Transverse colon (tissue), 4 donors: ENCODE measurements around the gene EXTL1. TPM values are rescaled to one million over a fixed set of nuclear protein-coding genes. Genes with fewer than 3 reads are reported as not detected.

Source experiments
- DNase-seq: peaks from one replicate; pipeline ENCODE4 v3.0.0-alpha.2; 2019
- H3K27ac ChIP-seq, 4 donors: fragments of 200-600 bp; sonication (generic); 2 replicates each; pipeline ENCODE4 v1.5.1; 2016 to 2018; ENCODE audit warnings: inconsistent platforms in 4 of 4
- H3K27me3 ChIP-seq: fragments of 200-600 bp; sonication (generic); 2 replicates; pipeline ENCODE4 v1.5.1; 2017; ENCODE audit warnings: inconsistent platforms
- H3K36me3 ChIP-seq, 4 donors: fragments of 200-600 bp; sonication (generic); 2 replicates each; pipeline ENCODE4 v1.5.1; 2017 to 2019; ENCODE audit warnings: inconsistent platforms in 4 of 4
- H3K4me1 ChIP-seq, 4 donors: fragments of 200-600 bp; sonication (generic); 2 replicates each; pipeline ENCODE4 v1.5.1; 2017 to 2020; ENCODE audit warnings: inconsistent platforms in 4 of 4
- H3K4me3 ChIP-seq, 4 donors: fragments of 200-600 bp; sonication (generic); 1 replicate in 1 of 4; 2 replicates in 3 of 4; pipeline versions ENCODE4 v1.5.1 to v1.6.1; 2017 to 2019; ENCODE audit warnings: inconsistent platforms in 4 of 4
- H3K9me3 ChIP-seq, 2 donors: fragments of 200-600 bp; sonication (generic); 2 replicates each; pipeline ENCODE4 v1.5.1; 2017 to 2019; ENCODE audit warnings: inconsistent platforms in 2 of 2
- EP300 ChIP-seq: sonication (generic); formaldehyde crosslinking; IDR thresholded peaks from one replicate; pipeline ENCODE4 v1.6.1; 2017; ENCODE audit warnings: antibody characterized with exemption, low read depth
- POLR2A ChIP-seq: fragments of 450-650 bp; IDR thresholded peaks from one replicate; pipeline ENCODE4 v1.6.1; 2016; ENCODE audit warnings: antibody characterized with exemption, mild to moderate bottlenecking, moderate library complexity
- POLR2AphosphoS5 ChIP-seq, 3 donors: sonication (generic); formaldehyde crosslinking; IDR thresholded peaks; one replicate each; pipeline ENCODE4 v1.6.1; 2016; ENCODE audit warnings: antibody characterized with exemption in 3 of 3
- WGBS, 2 donors: methylation state at CpG; one replicate each; pipeline ENCODE4 v1.1.5; 2018; ENCODE audit warnings: low coverage in 1 of 2; 5-methylcytosine and 5-hydroxymethylcytosine counted together
- in situ Hi-C, 4 donors: fragments of 200-750 bp; cut with MboI; loops; one replicate each; pipeline versions ENCODE4 v1.15.0 to v1.15.1; 2017; ENCODE audit warnings: low sequenced_read_pairs in 3 of 4, low pct_ligation_motif_present in 1 of 4, low pct_unique_long_range_greater_than_20kb in 1 of 4
- intact Hi-C: fragments of 100-400 bp; cut with DNase I; formaldehyde crosslinking; loops from one replicate; pipeline ENCODE4 v1.15.1; 2023; ENCODE audit warnings: low total_unique reads
- total RNA-seq, 4 donors: library from RNA; depleted of rRNA; stranded (reverse); fragments of >200 nt; gene quantifications; one replicate each; pipeline ENCODE4 v1.1.0, GENCODE V29; 2016
- TF ChIP-seq, protein P1 (sequence below), 5 experiments: fragments of 200-600 bp in 3 of 5; fragments of 450-650 bp in 2 of 5; sonication (generic) in 3 of 5; IDR thresholded peaks; 1 replicate in 2 of 5; 2 replicates in 3 of 5; pipeline ENCODE4 v1.5.1; 2016 to 2017; ENCODE audit warnings: antibody characterized with exemption in 5 of 5, inconsistent platforms in 3 of 5, mild to moderate bottlenecking in 2 of 5, moderate library complexity in 1 of 5

Gene EXTL1
- total RNA-seq, 4 donors from 2014 or later = 0.16 to 0.41 TPM; not detected in 2

DNA sequence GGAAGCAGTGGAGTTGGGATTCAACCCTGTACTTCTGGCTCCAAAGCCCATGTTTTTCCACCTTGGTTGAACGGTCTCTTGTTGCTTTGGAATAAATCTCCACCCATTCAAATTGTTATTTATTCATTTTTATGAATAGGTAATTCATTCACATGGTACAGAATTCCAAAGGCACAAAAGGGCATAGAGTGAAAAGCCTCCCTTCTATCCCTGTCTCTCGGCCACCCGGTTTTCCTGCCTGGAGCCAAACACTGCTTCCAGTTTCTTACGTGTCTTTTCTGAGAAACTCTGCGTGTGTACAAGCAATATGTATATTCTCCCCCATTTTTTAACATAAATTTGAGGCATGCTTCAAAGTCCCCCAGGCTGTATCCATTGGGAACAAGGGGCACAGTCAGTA, 3.9 kb downstream of the EXTL1 start:
- Histone ChIP-seq H3K4me1 (peaks cover 0 to 5% (median 2%) of the 10 kb centered on the region in 4 donors), H3K27ac (no peak overlapping the region), H3K36me3 (no peaks in the 10 kb centered on the region), H3K9me3 (no peaks in the 10 kb centered on the region), H3K4me3 (no peak overlapping the region), H3K27me3 (no peaks in the 10 kb centered on the region)
- TF ChIP-seq EP300 = no peak
- TF ChIP-seq, protein P1, sequence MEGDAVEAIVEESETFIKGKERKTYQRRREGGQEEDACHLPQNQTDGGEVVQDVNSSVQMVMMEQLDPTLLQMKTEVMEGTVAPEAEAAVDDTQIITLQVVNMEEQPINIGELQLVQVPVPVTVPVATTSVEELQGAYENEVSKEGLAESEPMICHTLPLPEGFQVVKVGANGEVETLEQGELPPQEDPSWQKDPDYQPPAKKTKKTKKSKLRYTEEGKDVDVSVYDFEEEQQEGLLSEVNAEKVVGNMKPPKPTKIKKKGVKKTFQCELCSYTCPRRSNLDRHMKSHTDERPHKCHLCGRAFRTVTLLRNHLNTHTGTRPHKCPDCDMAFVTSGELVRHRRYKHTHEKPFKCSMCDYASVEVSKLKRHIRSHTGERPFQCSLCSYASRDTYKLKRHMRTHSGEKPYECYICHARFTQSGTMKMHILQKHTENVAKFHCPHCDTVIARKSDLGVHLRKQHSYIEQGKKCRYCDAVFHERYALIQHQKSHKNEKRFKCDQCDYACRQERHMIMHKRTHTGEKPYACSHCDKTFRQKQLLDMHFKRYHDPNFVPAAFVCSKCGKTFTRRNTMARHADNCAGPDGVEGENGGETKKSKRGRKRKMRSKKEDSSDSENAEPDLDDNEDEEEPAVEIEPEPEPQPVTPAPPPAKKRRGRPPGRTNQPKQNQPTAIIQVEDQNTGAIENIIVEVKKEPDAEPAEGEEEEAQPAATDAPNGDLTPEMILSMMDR (IDR thresholded peaks at IDR 0.05) = no peak
- no peak for TF ChIP-seq POLR2A
- no peak for TF ChIP-seq POLR2AphosphoS5 (IDR thresholded peaks at IDR 0.05)
- WGBS, 2 donors = 67 to 72% methylated on average over 5 of the region's 5 CpGs
- intact Hi-C loops = no loop called here
- in situ Hi-C loops = loop anchor here in 3 of 4 donors (25.0 kb wide), 2 partner anchors 112 to 137 kb away; partner anchors contain the start of genes C1orf232 (in 2 of the 3), FAM110D (in 2 of the 3), ZNF593 (in 2 of the 3) and ZNF593OS (in 2 of the 3)
- DNase-seq = no peak

DNA sequence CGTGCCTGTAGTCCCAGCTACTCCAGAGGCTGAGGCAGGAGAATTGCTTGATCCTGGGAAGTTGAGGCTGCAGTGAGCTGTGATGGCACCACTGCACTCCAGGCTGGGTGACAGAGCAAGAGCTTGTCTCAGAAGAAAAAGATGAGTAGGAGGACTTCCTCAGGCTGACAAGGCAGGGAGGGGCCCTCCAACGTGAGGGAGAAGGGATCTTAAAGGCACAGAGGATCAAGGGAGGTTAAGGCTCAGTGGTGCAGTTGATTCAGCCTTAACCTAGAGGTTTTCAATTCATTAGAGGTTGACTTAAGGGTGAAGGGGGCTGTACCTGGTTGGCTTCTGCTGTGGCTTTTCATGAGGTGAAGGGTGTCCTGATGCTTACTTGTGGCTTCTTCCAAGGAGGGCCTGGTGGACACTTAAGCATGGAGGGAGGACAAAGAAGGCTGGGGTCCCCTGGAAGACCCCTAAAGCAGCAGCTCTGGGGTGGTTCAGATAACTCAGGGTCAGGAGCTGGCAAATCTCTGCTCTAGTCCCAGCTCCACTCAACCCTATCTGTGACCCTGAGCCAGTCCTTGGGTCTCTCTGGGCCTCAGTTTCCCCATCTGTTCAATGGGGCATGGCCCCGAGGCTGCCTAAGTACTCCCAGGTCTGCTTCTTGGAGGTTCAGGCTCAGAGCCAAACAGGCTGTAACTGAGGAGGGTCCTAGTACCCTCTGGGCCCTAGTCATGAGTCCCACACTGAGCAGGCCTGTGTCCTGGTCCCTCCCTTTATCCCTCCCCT, 6.3 kb downstream of the EXTL1 start:
- no peaks in the 10 kb centered on the region for H3K36me3 ChIP-seq
- in situ Hi-C loops (loop anchor here in 3 of 4 donors (25.0 kb wide), 2 partner anchors 109 to 134 kb away; partner anchors contain the start of genes C1orf232 (in 2 of the 3), FAM110D (in 2 of the 3), ZNF593 (in 2 of the 3) and ZNF593OS (in 2 of the 3)), intact Hi-C loops (no loop called here)
- TF ChIP-seq POLR2A = no peak
- TF ChIP-seq, protein P1 (IDR thresholded peaks at IDR 0.05) = no peak
- TF ChIP-seq EP300 = no peak
- no peaks in the 10 kb centered on the region for H3K4me1 ChIP-seq
- WGBS, 2 donors = 29% methylated on average over 3 of the region's 3 CpGs; no CpG with 5 or more reads in 1 of the 2 donors
- H3K9me3 ChIP-seq = no peaks in the 10 kb centered on the region
- H3K27ac ChIP-seq = no peak overlapping the region
- no peaks in the 10 kb centered on the region for H3K27me3 ChIP-seq
- no peak for DNase-seq
- no peak overlapping the region for H3K4me3 ChIP-seq

DNA sequence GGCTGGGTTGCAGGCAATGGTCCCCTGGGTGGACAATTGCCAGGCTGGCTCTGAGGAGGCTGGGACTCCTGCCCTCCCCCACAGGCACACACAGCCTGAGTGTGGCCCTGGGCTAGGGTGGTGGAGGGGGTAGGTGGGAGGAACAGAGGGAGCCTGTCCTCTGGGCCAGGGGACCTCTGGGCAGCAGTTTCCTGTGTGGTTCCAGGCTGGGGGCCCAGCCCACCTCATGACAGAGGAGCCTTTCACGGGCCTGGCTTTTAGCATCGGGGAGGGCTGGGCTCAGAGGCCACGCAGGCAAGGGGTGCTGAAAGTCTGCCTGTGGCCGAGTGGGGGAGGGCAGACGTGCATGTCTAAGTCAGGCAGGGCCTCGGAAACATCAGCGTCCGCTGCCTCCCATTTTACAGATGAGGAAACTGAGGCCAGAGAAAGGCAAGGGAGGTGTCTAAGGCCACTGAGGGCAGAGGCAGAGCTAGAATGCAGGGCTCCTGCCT, 7.0 kb downstream of the EXTL1 start:
- H3K36me3 ChIP-seq = no peaks in the 10 kb centered on the region
- H3K4me1 ChIP-seq = no peaks in the 10 kb centered on the region
- no peak for TF ChIP-seq POLR2AphosphoS5 (IDR thresholded peaks at IDR 0.05)
- TF ChIP-seq, protein P1 (IDR thresholded peaks at IDR 0.05) = no peak
- H3K4me3 ChIP-seq = no peak overlapping the region
- in situ Hi-C loops = loop anchor here in 3 of 4 donors (25.0 kb wide), 2 partner anchors 109 to 134 kb away; partner anchors contain the start of genes C1orf232 (in 2 of the 3), FAM110D (in 2 of the 3), ZNF593 (in 2 of the 3) and ZNF593OS (in 2 of the 3)
- intact Hi-C loops = no loop called here
- no peak overlapping the region for H3K27ac ChIP-seq
- 71 to 95% methylated on average over 4 to 8 of the region's 8 CpGs for WGBS, 2 donors
- H3K27me3 ChIP-seq = no peaks in the 10 kb centered on the region
- no peaks in the 10 kb centered on the region for H3K9me3 ChIP-seq
- DNase-seq = no peak

DNA sequence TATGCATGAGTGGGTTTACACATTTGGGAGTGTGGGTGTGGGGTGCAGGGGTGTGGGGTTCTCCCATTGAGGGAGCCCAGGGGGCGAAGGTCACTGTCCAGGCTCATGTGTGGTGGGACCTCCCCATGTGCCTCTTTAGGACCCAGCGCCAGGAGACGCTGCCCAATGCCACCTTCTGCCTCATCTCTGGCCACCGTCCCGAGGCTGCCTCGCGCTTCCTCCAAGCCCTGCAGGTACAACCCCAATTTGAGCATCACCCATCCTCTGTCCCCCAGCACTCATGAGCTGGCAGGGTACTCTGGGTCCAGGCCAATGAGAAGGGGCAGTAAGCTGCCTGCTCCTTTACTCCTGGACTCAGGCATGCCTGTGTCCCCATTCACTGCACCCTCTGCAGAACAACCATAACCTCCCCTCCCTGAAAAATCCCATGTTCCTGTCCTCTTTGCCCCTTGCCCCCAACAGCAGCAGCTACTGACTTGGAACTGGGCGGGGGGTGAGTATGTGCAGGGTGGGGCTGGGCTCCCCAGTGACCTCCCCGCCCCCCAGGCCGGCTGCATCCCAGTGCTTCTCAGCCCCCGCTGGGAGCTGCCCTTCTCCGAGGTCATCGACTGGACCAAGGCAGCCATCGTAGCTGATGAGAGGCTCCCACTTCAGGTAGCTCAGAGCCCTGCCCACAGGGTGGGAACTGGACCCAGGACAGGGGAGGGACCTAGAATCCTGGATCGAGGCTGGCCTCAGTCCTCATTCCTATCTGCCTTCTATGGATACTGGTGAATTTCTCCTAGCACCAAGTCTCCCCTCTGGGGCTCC, 7.7 kb downstream of the EXTL1 start:
- H3K27ac ChIP-seq = no peak overlapping the region
- TF ChIP-seq, protein P1 (IDR thresholded peaks at IDR 0.05) = no peak
- TF ChIP-seq POLR2AphosphoS5 (IDR thresholded peaks at IDR 0.05) (no peak), POLR2A (no peak), EP300 (no peak)
- H3K4me3 ChIP-seq = no peak overlapping the region
- in situ Hi-C loops (loop anchor here in 3 of 4 donors (25.0 kb wide), 2 partner anchors 108 to 133 kb away; partner anchors contain the start of genes C1orf232 (in 2 of the 3), FAM110D (in 2 of the 3), ZNF593 (in 2 of the 3) and ZNF593OS (in 2 of the 3)), intact Hi-C loops (no loop called here)
- 60 to 62% methylated on average over 2 to 15 of the region's 15 CpGs for WGBS, 2 donors
- no peaks in the 10 kb centered on the region for H3K9me3 ChIP-seq
- peaks cover under 1% of the 10 kb centered on the region for H3K27me3 ChIP-seq
- H3K4me1 ChIP-seq = no peaks in the 10 kb centered on the region
- no peak for DNase-seq
- H3K36me3 ChIP-seq = no peaks in the 10 kb centered on the region
